GM21825 (cell line): ENCODE results near the gene PDXDC1.
"Not testable (repeated sequence)": the region's sequence is repeated elsewhere in the genome, so short reads cannot be mapped to it uniquely, and the experiment has no call there.

Experiments used
- ATAC-seq: cut with Tn5 transposase; IDR thresholded peaks from one replicate; pipeline ENCODE4 v1.9.1; 2021; ENCODE audit warnings: mild to moderate bottlenecking, moderate library complexity; ENCODE audit not compliant: unreplicated experiment

The PDXDC1 gene, protein sequence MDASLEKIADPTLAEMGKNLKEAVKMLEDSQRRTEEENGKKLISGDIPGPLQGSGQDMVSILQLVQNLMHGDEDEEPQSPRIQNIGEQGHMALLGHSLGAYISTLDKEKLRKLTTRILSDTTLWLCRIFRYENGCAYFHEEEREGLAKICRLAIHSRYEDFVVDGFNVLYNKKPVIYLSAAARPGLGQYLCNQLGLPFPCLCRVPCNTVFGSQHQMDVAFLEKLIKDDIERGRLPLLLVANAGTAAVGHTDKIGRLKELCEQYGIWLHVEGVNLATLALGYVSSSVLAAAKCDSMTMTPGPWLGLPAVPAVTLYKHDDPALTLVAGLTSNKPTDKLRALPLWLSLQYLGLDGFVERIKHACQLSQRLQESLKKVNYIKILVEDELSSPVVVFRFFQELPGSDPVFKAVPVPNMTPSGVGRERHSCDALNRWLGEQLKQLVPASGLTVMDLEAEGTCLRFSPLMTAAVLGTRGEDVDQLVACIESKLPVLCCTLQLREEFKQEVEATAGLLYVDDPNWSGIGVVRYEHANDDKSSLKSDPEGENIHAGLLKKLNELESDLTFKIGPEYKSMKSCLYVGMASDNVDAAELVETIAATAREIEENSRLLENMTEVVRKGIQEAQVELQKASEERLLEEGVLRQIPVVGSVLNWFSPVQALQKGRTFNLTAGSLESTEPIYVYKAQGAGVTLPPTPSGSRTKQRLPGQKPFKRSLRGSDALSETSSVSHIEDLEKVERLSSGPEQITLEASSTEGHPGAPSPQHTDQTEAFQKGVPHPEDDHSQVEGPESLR

GRCh38 chr16:14974656-14975417 is at the start of gene PDXDC1:
TSS of gene PDXDC1 (plus strand) at chr16:14975026. CDS start at chr16:14975200, 174 bp downstream.
- ATAC-seq = peak; percentile 92

- not testable (repeated sequence) for ATAC-seq
Measured at GRCh38 chr16:14928064-14928714, 46.6 kb upstream of the PDXDC1 start.

DNA sequence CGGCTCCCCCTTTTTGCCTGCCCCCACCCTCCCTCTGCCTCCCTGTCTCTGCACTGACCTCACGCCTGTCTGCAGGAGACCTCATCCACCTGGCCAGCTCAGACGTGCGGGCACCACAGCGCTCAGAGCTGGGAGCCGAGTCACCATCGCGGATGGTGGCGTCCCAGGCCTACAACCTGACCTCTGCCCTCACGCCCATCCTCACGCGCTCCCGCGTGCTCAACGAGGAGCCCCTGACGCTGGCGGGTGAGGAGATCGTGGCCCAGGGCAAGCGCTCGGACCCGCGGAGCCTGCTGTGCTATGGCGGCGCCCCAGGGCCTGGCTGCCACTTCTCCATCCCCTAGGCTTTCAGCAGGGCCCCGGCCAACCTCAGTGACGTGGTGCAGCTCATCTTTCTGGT is 45.6 kb upstream of the PDXDC1 start:
- ATAC-seq = not testable (repeated sequence)

GRCh38 chr16:14930246-14930645 is 44.6 kb upstream of the PDXDC1 start:
- not testable (repeated sequence) for ATAC-seq

- not testable (repeated sequence) for ATAC-seq
Measured at GRCh38 chr16:14930971-14931370, 43.9 kb upstream of the PDXDC1 start.

- not testable (repeated sequence) for ATAC-seq
Measured at GRCh38 chr16:14932581-14933375, 42.0 kb upstream of the PDXDC1 start.

- not testable (repeated sequence) for ATAC-seq
Measured at GRCh38 chr16:14937143-14937542, 37.7 kb upstream of the PDXDC1 start, which contains the start of gene NPIPA1. TSS of gene NPIPA1 (plus strand) at chr16:14937443. CDS start at chr16:14937443, 0 bp downstream.

- not testable (repeated sequence) for ATAC-seq
Measured at GRCh38 chr16:14937994-14938393, 36.8 kb upstream of the PDXDC1 start.

DNA sequence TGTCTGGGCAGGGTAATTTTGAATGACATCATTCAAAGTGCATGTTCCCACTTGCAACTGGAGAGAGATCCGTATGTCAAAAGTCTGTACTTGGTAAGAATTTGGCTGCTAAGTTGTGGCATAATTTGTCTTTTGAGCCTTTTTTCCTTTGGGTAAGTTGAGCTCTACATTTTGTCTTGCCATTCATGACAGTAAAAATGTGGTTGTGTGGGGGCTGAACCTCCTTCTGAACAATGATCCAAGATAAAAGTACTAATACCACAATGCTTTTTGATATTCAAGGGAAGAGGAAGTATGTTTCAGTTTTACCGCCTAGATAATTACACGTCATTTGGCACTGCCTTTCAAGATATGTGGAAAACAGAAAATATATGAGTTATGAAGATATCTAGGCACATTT is 32.1 kb upstream of the PDXDC1 start:
- ATAC-seq = not testable (repeated sequence)

- ATAC-seq = no peak
Measured at GRCh38 chr16:14955546-14956231, 19.1 kb upstream of the PDXDC1 start.

- no peak for ATAC-seq
Measured at GRCh38 chr16:14957576-14958322, 17.1 kb upstream of the PDXDC1 start.

DNA sequence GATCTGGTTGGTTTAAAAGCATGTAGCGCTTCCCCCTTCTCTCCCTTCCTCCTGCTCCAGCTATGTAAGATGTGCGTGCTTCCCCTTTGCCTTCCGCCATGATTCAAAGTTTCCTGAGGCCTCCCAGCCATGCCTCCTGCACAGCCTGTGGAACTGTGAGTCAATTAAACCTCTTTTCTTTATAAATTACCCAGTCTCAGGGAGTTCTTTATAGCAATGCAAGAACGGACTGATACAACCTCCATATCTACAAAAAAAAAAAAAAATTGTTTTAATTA is 16.6 kb upstream of the PDXDC1 start:
- no peak for ATAC-seq

DNA sequence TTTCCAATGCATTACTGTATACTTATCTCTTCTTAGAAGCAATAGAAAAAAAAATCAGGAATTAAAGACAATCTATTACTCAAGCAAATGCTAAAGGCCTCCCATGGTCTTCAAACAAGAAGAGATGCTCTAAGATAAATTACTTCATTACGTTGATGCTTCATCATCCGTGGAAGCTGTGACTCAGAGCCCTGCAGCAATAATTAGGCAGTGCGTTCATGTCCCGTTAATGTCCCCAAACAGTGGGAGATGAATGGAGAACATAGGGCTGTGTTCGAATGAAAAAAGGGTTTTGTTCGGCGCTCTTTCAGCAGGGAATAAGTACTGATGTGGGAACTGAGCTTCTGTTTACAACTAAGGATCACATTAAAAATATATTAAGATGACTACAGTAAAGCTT is 15.9 kb upstream of the PDXDC1 start:
- ATAC-seq = no peak

DNA sequence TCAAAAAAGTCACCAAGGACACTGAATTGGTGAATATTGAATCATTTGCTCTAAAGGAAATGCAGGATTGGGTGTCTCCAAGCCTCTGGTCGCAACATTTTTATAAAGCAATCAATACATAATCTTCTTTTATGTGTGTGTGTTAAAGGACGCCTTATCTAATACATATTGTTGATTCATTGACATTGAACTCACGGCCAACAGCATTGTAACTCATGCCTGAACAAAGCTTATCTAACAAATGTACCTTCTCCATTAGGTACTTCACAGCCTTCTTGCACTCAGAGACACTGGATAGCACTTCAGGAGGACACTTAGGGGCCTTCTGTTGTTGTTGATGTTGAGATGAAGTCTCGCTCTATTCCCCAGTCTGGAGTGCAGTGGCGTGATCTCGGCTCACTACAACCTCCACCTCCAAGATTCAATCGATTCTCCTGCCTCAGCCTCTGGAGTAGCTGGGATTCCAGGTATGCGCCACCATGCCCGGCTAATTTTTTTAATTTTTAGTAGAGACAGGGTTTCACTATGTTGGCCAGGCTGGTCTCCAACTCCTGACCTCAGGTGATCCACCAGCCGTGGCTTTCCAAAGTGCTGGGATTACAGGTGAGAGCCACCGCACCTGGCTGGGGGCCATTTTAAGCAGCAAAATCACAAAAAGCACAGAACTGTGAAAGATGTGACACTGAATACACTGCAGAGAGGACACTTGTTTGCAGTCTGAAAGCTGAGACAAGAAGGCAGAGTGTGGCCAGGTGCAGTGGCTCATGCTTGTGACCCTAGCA is 13.2 kb upstream of the PDXDC1 start:
- no peak for ATAC-seq

DNA sequence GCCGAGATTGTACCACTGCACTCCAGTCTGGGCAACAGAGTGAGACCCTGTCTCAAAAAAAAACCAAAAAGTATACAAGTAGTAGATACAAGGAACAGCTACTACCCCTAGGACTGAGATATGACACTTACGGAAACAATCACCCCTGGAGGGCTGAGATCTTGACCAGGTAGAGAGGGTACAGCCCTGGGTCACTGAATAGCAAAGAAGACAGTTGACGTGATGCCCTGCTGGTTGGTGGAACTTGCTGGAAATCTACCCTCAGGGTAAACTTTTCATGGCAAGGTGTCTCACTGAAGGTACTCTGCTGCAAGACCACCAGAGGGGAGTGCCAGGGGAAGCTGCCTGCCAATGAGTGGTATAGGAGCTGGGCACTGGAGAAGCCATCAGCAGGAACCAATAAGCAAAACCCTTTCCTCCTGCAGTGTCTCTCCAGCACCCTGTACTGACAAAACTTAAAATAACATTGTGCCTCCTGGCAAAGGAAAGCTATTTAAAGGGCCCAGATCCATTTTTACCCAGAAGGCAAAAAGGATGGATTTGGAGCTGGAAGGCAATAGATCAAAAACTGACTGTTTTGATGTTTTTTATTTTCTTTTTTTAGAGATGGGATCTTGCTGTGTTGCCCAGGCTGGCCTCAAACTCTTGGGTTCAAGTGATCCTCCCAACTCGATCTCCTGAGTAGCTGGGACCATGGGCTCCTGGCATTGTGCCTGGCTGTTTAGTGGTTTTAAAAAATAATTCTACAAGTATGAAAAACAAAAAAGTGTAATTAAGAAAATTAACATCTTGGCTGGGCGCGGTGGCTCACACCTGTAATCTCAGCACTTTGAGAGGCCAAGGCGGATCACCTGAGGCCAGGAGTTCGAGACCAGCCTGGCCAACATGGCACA is 11.3 kb upstream of the PDXDC1 start:
- ATAC-seq = no peak

DNA sequence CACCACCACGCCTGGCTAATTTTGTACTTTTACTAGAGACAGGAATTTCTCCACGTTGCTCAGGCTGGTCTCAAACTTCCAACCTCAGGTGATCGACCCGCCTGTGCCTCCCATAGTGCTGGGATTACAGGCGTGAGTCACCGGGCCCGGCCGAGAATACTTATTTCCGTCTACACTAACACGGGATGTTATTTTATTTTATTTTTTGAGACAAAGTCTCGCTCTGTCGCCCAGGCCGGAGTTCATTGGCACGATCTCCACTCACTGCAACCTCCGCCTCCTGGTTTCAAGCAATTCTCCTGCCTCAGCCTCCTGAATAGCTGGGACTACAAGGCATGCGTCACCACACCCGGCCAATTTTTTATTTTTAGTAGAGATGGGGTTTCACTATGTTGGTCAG is 9.5 kb upstream of the PDXDC1 start:
- no peak for ATAC-seq

DNA sequence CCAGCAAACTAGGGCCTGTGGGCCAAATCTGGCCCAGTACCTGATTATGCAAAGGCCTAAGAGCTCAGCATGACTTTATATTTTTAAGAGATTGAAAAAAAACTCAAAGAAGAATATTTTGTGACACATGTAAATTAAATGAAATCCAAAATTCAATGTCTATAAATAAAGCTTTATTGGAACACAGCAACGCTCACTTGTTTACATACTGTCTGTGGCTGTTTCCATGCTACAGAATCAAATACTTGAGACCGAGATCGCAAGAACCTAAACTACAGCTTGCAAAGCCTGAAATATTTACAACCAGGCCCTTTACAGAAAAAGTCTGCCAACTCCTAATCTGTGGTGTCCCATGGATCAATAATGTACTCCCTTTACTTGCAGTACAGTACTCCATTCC is 5.0 kb upstream of the PDXDC1 start:
- not testable (repeated sequence) for ATAC-seq
